NOMO-1 treated with dmso at 0.1 percent for 144 hours (cell line): ENCODE data around the gene ZNFX1.

Experiments used
- DNase-seq: peaks from one replicate; lab custom pipeline; 2025; ENCODE audit not compliant: unreplicated experiment; lab: John Stamatoyannopoulos, UW

ZNFX1 gene

GRCh38 chr20:49279677-49280462 is 2.0 kb upstream of the ZNFX1 start:
- no peak for DNase-seq

GRCh38 chr20:49278818-49279676 is 1.2 kb upstream of the ZNFX1 start:
- DNase-seq, result peak; percentile 48

GRCh38 chr20:49277786-49278035 is 146 bp downstream of the ZNFX1 start:
- no peak for DNase-seq

- no peak for DNase-seq
Observed at GRCh38 chr20:49276961-49277785, 684 bp downstream of the ZNFX1 start.

- peak; percentile 60 for DNase-seq
Observed at GRCh38 chr20:49276161-49276960, 1.5 kb downstream of the ZNFX1 start.

GRCh38 chr20:49275636-49276035 is 2.2 kb downstream of the ZNFX1 start:
- no peak for DNase-seq

GRCh38 chr20:49275216-49275615 is 2.6 kb downstream of the ZNFX1 start:
- no peak for DNase-seq

- DNase-seq, result no peak
Observed at GRCh38 chr20:49273696-49274277, 4.1 kb downstream of the ZNFX1 start.

- DNase-seq, result no peak
Observed at GRCh38 chr20:49272654-49273053, 5.2 kb downstream of the ZNFX1 start.

GRCh38 chr20:49270736-49271135 is 7.1 kb downstream of the ZNFX1 start:
- DNase-seq, result no peak

- no peak for DNase-seq
Observed at GRCh38 chr20:49270177-49270576, 7.7 kb downstream of the ZNFX1 start.

GRCh38 chr20:49268600-49269365 is 9.1 kb downstream of the ZNFX1 start:
- no peak for DNase-seq

- DNase-seq, result no peak
Observed at GRCh38 chr20:49267327-49267726, 10.5 kb downstream of the ZNFX1 start.

GRCh38 chr20:49262444-49262843 is 15.4 kb downstream of the ZNFX1 start:
- no peak for DNase-seq

GRCh38 chr20:49261173-49261572 is 16.7 kb downstream of the ZNFX1 start:
- no peak for DNase-seq

GRCh38 chr20:49260218-49260617 is 17.6 kb downstream of the ZNFX1 start:
- no peak for DNase-seq

- no peak for DNase-seq
Observed at GRCh38 chr20:49259799-49260198, 18.1 kb downstream of the ZNFX1 start.

- DNase-seq, result no peak
Observed at GRCh38 chr20:49259284-49259683, 18.6 kb downstream of the ZNFX1 start.

- DNase-seq, result no peak
Observed at GRCh38 chr20:49256261-49256660, 21.6 kb downstream of the ZNFX1 start.
